ENCODE results near the gene PAEP.
"Not testable (repeated sequence)": the region's sequence is repeated elsewhere in the genome, so short reads cannot be mapped to it uniquely, and the experiment has no call there.

The PAEP gene

DNA sequence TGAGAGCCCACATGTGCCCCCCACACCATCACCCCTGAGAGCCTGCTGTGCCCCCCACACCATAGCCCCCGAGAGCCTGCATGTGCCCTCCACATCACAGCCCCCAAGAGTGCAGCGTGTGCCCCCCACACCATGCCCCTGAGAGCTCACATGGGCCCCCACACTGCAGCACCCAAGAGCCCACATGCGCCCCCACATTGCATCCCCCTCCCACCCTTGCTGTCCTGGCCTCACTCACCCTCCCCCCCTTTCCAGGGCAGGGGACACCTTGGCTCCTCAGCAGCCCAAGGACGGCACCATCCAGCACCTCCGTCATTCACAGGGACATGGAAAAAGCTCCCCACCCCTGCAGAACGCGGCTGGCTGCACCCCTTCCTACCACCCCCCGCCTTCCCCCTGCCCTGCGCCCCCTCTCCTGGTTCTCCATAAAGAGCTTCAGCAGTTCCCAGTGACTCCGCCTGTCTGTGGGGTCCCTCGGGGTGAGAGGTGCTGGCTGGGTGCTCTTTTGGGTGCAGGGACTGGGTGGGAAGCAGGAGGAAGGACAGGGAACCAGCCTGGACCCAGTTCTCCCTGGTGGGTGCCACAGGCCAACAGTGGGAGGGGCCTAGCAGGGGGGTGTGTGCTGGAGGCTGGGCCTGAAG lies 35.3 kb upstream of the PAEP start:
- no peak for DNase-seq

DNA sequence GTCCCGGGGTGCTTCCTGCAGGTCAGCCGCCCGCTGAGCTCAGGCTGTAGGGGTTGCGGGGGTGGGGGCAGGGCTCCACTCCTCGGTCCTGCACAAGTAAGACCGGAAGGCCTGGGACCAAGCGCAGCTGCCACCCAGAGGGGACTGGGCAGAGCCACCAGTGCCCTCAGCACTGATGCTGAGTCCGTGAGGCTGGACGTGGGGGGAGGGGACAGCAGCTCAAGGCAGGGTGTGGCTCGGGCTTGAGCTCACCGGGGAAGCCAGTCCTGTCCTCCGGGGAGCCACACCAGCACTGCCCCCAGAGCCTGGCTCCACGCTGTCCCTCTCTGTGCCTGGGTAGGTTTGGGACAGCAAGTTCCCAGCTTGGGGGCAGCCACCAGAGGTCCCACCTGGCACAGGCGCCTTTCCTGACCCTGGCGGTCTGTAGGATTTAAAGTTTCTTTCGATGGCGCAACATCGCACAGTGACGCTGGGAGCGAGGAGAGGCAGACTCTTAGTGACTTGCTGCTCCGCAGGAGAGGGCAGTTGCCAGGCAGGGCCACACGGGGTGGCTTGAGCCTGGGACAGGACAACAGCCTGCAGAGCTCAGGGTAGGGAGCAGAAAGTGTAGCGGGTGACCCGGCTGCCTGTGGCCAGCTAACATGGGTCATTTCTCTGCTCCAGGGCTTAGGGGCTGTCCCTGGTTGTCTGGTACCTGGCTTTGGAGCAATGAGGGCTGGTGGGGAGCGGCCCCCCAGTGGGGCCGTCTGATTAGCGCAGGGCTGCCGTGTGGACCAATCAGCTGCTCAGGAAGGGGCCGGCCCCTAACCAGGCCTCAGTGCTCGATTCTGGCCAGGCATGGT lies 34.6 kb upstream of the PAEP start:
- no peak for DNase-seq

DNA sequence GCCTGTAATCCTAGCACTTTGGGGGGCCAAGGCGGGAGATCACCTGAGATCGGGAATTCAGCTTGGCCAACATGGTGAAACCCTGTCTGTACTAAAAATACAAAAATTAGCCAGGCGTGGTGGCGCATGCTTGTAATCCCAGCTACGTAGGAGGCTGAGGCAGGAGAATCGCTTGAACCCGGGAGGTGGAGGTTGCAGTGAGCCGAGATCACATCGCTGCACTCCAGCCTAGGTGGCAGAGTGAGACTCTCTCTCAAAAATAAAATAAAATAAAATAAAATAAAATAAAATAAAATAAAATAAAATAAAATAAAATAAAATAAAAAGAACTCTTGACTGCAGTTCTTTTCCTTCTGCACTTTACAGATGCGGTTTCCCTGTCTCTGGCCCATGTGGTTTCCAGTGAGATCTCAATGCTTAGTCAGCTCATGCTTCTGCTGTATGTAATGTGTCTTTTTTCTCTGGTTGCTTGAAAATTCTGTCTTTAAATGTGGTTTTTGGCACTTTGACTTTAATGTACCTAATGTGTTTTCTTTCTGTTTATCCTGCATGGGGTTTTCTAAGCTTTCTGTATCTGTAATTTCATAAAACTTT lies 32.6 kb upstream of the PAEP start:
- not testable (repeated sequence) for DNase-seq

DNA sequence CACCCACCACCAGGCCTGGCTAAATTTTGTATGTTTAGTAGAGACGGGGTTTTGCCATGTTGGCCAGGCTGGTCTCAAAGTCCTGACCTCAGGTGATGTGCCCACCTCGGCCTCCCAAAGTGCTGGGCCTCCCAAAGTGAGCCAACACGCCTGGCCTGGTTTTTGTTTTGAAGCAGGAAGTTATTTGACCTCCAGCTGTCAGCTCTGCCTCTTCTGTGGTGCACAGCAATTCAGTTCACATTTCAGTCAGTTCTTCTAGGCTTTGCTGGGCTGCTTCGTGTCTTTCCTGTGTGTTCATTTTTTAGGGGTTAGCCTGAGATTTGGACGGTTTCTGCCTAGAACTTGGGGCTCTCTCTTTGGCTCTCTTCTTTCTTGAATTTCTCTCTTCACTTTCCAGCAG lies 31.4 kb upstream of the PAEP start:
- DNase-seq, result no peak

DNA sequence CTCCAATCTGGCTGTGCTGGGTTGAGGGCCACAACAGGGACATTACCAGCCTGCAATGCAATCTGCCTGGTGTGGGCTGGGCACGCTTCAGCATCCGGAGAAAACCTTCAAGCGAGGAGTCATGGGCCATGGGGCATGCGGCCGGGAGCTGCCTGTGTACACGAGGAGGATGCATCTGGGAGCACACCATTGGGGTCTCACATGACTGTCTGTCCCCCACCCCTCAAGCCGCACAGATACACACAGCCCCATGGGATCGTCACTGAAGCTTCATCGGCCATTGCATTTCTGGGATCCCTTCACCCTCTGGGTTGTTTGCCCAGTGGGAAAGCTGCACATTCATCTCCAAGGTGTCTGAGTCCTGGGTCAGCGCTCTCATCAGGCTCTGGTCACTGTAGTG lies 30.5 kb upstream of the PAEP start:
- no peak for DNase-seq

DNA sequence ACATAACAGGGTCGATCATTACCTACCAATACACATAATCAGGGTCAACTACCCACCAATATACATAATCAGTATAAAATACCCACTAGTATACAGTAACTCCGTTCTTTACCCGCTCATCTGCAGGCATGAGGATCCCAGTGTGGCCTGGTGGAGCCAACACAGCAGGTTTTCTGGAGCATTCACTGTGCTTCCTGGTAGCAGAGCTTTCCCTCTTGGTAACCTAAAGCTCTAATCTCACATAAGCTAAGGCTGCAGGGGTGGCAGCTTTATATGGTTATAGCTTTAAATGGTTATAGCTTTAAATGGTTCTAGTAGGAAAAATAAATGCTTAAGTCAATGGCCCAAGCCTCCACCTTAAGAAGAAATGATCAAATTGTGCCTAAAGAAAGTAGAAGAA lies 28.4 kb upstream of the PAEP start:
- no peak for DNase-seq

DNA sequence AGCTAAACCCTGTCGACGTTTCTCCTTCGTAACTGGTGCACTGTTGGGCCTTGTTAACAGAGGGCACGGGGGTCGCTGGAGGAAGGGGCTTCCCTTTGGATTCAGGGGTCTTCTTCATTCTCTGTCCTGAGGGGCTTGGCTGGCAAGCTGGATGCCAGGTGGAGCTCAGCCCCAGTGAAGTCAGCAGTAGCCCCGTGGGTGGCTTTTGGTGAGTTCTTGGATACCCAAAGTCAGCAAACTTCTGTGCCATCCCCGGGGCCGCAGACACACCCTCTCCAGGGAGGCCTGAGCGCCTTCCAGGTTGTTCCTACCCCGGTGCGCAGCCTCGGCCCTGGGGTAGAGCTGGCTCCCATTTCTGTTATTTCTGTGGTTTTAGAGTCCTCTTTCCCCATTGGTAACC lies 27.9 kb upstream of the PAEP start:
- DNase-seq, result no peak

DNA sequence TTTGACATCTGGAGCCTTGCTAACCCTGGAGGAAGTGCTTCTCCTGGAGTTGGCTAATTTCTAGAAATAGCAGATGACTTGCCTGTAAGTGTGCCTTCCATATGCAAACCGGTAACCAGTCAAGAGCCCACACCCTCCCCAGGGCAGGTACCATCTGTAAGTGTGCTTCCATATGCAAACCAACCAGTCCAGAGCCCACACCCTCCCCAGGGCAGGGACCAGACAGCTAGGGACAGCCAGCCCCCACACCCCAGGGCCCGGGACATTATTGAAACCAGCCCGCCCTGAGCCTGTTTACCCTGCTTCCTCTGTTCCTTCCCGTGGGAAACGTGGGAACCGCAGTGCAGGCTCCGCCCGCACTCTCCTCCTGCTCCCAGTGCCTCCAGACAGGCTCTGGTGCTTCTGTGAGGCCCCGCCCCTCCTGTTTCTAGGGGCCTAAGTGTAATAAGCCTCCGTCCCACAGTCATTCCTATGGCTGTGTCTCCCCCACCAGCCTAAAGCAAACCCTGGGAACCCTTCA lies 27.3 kb upstream of the PAEP start:
- DNase-seq, result not testable (repeated sequence)

DNA sequence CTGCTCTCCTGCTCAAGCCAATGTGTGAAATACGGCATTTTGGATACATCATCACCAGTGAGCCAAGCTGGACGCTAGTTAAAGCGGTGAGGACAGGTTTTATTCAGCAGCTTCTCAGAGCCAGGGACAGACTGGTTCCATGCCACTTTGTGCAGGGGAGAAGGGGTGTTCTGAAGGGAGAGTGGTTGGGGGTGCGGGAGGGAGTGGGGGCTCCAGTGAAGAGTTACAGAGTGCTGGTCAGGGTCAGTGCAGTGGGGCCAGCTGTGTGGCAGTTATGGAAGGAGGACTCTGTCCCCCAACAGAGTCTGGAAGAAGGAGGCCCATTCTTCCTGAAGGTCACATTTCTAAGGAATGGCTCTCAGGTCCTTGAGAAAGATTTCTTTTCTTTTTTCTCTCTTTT lies 26.7 kb upstream of the PAEP start:
- DNase-seq, result not testable (repeated sequence)

DNA sequence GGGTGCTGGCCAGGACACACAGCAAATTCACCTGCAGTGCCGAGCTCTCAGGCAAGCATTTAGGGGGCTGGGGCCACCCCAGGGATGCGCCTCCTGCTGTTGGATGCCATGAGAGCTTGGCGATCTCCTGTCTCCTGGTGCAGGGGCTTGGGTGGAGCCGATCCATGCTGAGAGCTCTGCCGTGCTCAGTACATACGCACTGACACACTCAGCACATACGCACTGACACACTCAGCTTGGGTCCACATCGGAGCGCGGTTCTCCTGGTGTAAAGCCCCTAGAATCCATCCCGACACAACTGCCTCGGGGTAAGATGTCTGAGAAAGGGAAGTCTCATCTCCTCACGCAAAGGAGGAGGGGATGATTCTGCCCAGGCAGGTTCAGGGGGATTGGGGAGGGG lies 25.9 kb upstream of the PAEP start:
- not testable (repeated sequence) for DNase-seq

DNA sequence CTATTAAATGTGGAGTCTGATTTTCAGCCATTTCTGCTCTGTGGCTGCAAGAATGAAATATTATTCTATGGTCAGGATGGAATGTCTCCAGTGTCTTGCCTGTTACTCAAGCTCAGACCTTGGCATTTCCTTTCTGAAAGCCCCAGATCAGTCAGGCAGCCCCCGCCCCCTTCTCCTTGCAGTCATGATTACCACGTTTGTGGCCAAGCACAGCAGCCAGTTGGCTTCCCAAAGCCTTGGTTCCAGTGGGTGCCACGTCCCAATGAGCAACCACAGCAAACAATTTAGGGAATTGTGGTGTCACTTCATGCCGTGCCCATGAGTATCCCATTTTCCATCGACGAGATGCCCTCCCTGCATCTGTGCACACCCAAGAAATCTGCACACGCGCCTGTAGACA lies 25.3 kb upstream of the PAEP start:
- no peak for DNase-seq

DNA sequence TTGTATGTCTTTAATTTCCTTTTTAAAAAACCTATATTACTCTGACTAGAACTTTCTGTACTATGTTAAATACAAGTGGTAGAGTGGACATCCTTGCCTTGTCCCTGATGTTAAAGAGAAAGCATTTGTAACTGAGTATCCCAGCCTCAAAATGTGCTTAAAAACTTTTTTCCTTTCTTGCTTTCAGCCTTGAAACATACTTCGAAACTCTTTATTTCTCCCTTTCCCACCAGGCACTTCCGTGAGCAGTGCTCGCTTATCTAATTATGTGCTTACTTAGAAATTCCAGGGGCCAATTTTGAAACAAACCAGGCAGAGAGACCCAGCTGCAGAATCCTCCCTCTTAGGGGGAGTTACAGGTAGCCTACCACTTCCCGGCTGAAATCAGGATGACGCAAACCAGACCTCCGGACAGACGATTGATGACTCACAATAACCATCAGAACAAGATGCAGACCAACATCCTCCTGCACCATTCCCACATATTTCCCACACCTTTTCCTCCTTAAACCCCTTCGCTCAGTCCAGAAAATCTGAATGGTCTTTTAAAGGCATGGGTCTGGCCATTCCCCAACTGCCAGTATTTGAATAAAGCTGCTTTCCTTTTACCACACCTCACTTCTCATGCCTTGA lies 18.2 kb upstream of the PAEP start:
- not testable (repeated sequence) for DNase-seq

DNA sequence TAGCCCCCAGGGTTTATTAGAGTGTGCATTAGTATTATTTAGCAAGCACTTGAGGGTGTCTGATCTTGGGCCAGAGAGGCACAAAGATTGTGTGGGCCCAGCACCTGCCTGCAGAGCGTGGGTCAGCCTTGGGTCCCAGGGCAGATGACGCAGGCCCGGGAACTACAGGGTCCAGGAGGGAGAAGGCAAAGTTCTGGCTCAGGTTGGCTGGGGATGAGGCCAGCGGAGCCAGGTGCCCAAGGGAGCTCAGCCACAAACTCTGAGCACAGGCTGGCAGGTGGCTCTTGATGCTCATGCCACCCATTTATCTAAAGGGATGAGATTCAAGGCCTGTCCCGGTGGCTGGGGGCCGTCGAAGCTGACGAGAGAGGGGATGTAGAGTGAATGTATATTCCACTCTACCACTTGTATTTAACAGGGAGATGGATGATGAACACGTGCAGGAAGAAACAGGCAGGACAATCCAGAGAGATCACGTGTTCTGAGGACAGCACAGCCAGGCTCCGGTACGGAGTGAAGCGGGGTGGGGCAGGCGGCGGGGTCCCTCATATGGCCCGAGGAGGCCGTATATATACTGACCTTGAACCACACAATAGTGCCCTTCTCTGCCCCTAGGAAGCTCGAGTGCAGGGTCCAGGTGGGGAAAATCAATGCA lies 16.4 kb upstream of the PAEP start:
- no peak for DNase-seq

DNA sequence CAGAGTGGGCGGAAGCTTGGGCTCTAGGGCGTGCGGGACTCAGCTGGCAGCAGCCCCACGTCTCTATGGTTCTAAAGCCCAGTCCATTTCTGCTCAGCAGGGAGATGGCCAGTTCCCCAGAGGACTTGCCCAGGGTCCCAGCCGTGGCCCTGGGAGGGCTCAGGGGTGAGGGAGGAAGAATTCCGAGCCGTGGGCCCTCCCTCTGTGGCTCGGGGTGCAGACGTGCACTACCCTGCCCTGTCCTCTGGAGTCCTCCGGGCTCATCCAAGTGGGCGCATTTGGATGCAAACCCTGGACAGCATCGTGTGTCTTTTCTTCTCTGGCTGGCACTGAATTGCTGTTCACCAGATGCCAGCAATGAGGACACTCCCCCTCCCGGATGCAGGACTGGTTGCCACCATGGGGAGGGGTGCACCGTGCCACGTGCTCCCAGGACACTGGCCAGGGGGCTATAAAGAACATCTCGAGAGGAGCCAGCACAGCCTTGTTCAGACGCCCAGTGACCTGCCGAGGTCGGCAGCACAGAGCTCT lies 15.8 kb upstream of the PAEP start, which contains the start of gene OBP2A:
Gene OBP2A (plus strand): TSS at position 481 of the 531 bp plus-strand sequence. CDS start 55 bp downstream, outside the sequence.
- not testable (repeated sequence) for DNase-seq

DNA sequence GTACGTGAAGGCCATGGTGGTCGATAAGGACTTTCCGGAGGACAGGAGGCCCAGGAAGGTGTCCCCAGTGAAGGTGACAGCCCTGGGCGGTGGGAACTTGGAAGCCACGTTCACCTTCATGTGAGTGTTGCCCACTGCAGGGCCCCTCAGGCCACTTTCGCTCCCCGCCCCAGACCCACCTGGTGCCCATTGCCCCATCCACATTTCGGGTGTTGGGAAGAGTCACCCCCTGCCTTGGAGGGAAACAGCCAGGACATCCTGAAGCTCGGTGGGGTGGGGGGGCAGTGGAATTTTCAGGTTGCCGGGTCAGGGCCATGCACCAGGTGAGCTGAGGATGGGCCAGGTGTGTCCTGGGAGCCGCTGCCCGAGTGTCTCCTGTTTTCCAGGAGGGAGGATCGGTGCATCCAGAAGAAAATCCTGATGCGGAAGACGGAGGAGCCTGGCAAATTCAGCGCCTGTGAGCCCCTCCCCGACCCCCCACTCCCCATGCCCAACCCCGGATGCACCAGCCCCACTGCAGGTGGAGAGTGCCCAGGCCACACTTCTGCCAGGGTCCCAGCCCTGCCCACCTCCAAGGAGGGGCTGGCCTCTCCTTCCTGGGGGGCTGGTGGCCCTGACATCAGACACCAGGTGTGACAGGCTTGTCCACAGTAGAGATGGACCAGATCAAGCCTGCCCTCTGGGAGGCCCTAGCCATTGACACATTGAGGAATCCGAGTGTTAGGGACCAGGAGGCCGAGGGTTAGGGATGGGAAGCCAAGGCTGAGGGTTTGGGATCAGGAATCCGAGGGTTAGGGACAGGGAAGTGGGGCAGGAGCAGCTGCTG lies 14.6 kb upstream of the PAEP start:
- DNase-seq, result not testable (repeated sequence)

DNA sequence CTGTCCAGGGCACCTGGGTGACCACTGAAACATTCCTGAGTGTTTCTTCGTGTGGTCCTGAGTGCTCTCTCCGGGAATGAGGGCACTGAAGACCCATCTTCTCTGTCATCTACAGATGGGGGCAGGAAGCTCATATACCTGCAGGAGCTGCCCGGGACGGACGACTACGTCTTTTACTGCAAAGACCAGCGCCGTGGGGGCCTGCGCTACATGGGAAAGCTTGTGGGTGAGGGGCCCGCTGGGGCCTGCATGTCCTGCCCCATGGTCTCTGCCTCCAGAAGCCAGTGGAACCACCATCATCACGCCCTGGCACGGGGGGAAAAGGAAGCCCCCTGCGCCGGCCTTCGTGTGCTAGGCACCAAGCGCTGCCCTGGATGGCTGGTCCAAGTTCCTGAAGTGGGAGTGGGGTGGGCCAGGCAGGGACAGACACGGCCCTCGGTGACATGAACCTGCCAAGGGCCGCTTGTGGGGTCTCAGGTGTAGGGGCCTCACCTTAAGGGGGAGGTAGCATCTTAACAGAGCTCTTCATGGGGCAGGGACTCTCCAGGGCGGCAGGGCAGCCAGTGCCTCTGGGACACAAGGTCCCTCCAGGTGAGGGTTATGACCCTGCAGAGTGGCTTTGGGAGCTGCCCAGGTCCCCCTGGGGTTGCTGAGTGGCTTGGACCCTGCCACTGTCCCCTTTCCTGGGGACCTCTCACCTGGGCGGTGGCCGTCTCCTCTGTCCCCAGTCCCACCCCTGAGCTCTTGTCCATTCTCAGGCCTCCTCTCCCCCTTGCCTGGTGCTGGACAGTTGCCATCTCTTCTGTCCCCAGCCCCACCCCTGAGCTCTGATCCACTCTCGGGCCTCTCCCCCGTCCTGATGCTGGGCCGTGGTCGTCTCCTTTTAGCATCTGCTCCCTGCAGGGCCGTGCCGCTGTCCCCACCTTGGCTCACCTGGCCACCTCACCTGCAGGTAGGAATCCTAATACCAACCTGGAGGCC lies 13.5 kb upstream of the PAEP start:
- no peak for DNase-seq

DNA sequence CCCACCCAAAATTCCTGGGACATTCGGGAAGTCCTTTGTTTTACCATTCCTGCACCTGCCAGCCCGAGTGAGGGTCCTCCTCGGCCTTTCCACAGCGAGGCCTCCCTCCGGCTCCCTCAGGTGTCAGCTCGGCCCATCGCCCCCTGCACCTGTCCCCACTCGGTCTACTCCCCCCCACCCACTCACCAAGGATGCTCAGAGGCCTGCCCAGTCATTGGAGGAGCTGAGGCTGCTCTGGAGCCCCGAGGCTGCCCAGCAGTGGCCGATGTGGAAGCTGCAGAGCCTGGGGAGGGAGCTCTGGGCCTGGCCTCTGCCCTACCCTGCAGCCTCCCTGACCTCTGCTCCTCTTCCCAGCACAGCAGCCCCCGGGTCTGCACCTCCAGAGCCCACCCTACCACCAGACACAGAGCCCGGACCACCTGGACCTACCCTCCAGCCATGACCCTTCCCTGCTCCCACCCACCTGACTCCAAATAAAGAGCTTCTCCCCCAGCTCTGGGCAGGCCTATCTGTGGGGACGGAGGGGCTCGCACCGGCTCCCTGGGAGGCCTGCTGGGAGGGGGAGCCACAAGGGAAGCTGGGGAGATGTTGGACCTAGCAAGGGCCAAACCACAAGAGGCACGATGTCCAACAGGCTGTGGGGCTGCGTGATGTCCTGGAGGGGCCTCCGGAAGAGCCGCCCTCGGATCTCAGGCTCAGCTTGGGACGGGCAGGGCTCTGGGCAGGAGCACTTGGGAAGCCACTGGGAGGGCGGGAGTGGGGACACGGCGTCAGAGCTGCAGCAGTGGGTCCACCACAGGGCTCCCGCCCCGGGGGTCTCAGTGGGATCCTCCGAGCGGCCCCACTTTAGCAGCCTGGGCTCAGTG lies 11.8 kb upstream of the PAEP start:
- not testable (repeated sequence) for DNase-seq

DNA sequence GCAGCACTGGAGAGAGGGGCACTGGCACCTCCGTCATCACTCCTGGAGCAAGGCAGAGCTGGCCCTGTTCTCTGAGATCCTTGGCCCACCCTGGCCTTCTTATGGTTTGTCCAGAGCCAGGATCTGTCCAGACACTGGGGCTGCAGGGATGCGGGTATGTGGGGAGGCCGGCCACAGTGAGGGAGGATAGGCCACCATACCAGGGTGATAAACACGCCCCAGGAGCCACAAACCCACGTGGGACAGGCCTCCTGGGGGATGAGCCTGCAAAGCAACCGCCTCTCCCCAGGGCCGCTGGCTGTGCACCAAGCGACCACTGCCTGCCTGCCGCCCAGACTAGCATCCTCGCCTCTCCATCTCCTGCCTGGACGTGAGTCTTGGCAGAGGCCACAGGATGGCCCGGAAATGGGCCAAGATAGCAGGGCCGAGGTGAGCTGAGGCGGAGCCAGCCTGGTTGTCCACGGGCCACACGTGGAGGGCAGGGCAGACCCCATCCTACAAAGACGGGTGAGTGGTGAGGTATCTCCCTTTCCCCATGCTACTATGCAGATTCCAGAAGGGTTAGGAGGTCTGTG lies 11.1 kb upstream of the PAEP start:
- no peak for DNase-seq

DNA sequence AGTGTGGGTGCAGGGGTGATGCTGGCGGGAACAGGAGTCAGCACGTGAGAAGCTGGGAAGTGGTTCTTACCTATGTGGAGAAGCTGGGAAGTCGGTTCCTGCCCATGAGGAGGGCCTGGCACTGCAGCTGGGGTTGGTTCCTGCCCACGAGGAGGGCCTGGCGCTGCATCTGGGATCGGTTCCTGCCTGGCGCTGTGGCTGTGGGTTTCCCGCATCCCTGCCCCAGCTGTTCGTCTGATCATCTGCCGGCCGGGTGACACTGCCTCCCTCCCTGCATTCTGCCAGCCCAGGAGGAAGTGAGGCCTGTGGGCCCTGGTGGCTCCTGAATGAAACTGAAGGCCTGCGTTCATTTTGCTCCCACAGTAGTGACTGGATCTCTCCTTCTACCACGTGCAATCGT lies 10.5 kb upstream of the PAEP start:
- DNase-seq, result no peak

Data from cerebellar nuclear complex (tissue), 1 donor.